OCI-LY7 (cell line): ENCODE data around the gene FLT3. TPM values are rescaled to one million over a fixed set of nuclear protein-coding genes. Genes with fewer than 3 reads are reported as not detected.

ENCODE experiments used
- BruUV-seq: library from RNA; stranded (reverse); fragments of 400-500 nt; replicated peaks from 2 replicates; lab custom pipeline; 2021; lab: Mats Ljungman, UMichigan
- CTCF ChIA-PET: fragments of 300-600 bp; sonication (Branson Sonifier 250); formaldehyde crosslinking; loops from one replicate; lab custom pipeline; 2022; ENCODE audit warnings: antibody characterized with exemption; ENCODE audit not compliant: unreplicated experiment; lab: Charles Lee
- POLR2A ChIA-PET: fragments of 300-600 bp; sonication (Branson Sonifier 250); formaldehyde crosslinking; loops from one replicate; lab custom pipeline; 2022; ENCODE audit warnings: antibody characterized with exemption; lab: Charles Lee
- DNase-seq: peaks from one replicate; pipeline ENCODE4 v3.0.0-alpha.2; 2015; ENCODE audit warnings: low spot score
- H2AFZ ChIP-seq: fragments of 200-600 bp; sonication (generic), shearing (Covaris generic); 2 replicates; pipeline ENCODE4 v1.6.1; 2014; ENCODE audit warnings: mild to moderate bottlenecking, antibody characterized with exemption, low read length, moderate library complexity
- H3K27ac ChIP-seq: fragments of 200-600 bp; sonication (generic); 2 replicates; pipeline ENCODE4 v1.5.1; 2014; ENCODE audit warnings: mixed run types, low read depth, mild to moderate bottlenecking, moderate library complexity, low read length, inconsistent platforms; ENCODE audit not compliant: poor library complexity, severe bottlenecking
- H3K36me3 ChIP-seq: fragments of 200-600 bp; sonication (generic); 2 replicates; pipeline ENCODE4 v1.6.1; 2014; ENCODE audit warnings: mild to moderate bottlenecking, antibody characterized with exemption, low read length, moderate library complexity, mixed read lengths; ENCODE audit not compliant: insufficient read depth
- H3K4me1 ChIP-seq: fragments of 200-600 bp; sonication (generic); 2 replicates; pipeline ENCODE4 v1.5.1; 2014; ENCODE audit warnings: mild to moderate bottlenecking, low read length; ENCODE audit not compliant: insufficient read depth, poor library complexity, severe bottlenecking
- H3K4me2 ChIP-seq: fragments of 200-600 bp; sonication (generic); 2 replicates; pipeline ENCODE4 v1.6.1; 2014; ENCODE audit warnings: mild to moderate bottlenecking, low read length
- H3K4me3 ChIP-seq: fragments of 200-600 bp; sonication (generic); 2 replicates; pipeline ENCODE4 v1.5.1; 2014; ENCODE audit warnings: mild to moderate bottlenecking, low read depth, low read length; ENCODE audit not compliant: poor library complexity, severe bottlenecking
- H3K79me2 ChIP-seq: fragments of 200-600 bp; sonication (generic); 2 replicates; pipeline ENCODE4 v1.6.1; 2016; ENCODE audit warnings: low read depth, mild to moderate bottlenecking, low read length, moderate library complexity, mixed read lengths; ENCODE audit not compliant: insufficient read depth
- H3K9me2 ChIP-seq: fragments of 200-600 bp; sonication (generic); 2 replicates; pipeline ENCODE4 v1.6.1; 2016; ENCODE audit warnings: mild to moderate bottlenecking, low read length, mixed read lengths; ENCODE audit not compliant: insufficient read depth
- H3K9me3 ChIP-seq: fragments of 200-600 bp; sonication (generic); 2 replicates; pipeline ENCODE4 v1.6.1; 2014; ENCODE audit warnings: mild to moderate bottlenecking, mixed run types, low read length, mixed read lengths
- H4K20me1 ChIP-seq: fragments of 200-600 bp; sonication (generic); 2 replicates; pipeline ENCODE4 v1.6.1; 2014; ENCODE audit warnings: mild to moderate bottlenecking, antibody characterized with exemption, low read length, moderate library complexity, mixed read lengths; ENCODE audit not compliant: insufficient read depth
- EZH2phosphoT487 ChIP-seq: fragments of 200-600 bp; sonication (generic); IDR thresholded peaks from 2 replicates; pipeline ENCODE4 v1.6.1; 2018; ENCODE audit warnings: low read depth, borderline replicate concordance, mild to moderate bottlenecking, mixed run types, antibody characterized with exemption, low read length, moderate library complexity, mixed read lengths
- intact Hi-C: fragments of 100-400 bp; cut with micrococcal nuclease; formaldehyde crosslinking; loops from one replicate; pipeline ENCODE4 v1.10.0; 2022; ENCODE audit not compliant: unreplicated experiment
- total RNA-seq, 2 experiments: library from RNA; depleted of rRNA in 1 of 2; stranded (reverse); fragments of >200 nt in 1 of 2; shearing (Covaris generic) in 1 of 2; gene quantifications; 2 replicates each; pipeline ENCODE4 v1.2.3, GENCODE V29; 2014 to 2022
- TF ChIP-seq, protein P1 (sequence below): fragments of 200-600 bp; sonication (generic); conservative IDR thresholded peaks from 2 replicates; pipeline ENCODE4 v1.5.1; 2014; ENCODE audit warnings: mild to moderate bottlenecking, antibody characterized with exemption, low read length, moderate library complexity, mixed read lengths

Gene FLT3
- total RNA-seq, 2 experiments from 2014 or later = not detected

DNA sequence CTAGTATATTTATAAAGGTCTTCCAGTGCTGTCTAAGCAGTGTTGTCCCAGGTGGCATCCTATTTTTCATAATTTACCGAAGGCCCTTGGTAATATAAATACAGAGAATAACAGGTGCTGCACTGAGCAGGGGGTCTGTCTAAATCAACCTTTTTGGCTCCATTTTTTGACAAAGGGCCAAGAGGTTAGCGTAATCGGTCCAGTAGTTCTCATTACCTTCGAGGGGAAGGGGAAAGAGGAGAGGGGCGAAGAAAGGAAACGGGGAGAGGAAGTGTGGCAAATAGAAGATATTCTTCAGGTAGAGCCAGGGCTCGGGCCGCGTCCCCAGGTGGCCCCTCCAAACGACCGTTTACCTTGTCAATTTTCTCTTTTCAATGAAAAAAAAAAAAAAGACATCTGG, 37.2 kb upstream of the FLT3 start:
- Histone ChIP-seq H3K4me1 (peaks cover 18% of the 10 kb centered on the region), H2AFZ (peak overlapping the region; percentile 64), H4K20me1 (peaks cover 25% of the 10 kb centered on the region), H3K4me2 (peak overlapping the region; percentile 82), H3K4me3 (peak overlapping the region; percentile 100), H3K27ac (peak overlapping the region; percentile 95), H3K9me3 (no peaks in the 10 kb centered on the region), H3K36me3 (no peaks in the 10 kb centered on the region), H3K9me2 (no peaks in the 10 kb centered on the region), H3K79me2 (peaks cover 46% of the 10 kb centered on the region)
- TF ChIP-seq, protein P1, sequence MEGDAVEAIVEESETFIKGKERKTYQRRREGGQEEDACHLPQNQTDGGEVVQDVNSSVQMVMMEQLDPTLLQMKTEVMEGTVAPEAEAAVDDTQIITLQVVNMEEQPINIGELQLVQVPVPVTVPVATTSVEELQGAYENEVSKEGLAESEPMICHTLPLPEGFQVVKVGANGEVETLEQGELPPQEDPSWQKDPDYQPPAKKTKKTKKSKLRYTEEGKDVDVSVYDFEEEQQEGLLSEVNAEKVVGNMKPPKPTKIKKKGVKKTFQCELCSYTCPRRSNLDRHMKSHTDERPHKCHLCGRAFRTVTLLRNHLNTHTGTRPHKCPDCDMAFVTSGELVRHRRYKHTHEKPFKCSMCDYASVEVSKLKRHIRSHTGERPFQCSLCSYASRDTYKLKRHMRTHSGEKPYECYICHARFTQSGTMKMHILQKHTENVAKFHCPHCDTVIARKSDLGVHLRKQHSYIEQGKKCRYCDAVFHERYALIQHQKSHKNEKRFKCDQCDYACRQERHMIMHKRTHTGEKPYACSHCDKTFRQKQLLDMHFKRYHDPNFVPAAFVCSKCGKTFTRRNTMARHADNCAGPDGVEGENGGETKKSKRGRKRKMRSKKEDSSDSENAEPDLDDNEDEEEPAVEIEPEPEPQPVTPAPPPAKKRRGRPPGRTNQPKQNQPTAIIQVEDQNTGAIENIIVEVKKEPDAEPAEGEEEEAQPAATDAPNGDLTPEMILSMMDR = no peak
- no peak for TF ChIP-seq EZH2phosphoT487
- no peak for DNase-seq
- TSS peak; percentile 93 for BruUV-seq
- ChIA-PET POLR2A (interaction anchor here (0.7 to 1.3 kb wide), 5 partner anchors 13 to 564 kb away, joined by 3 to 6 read pairs (median 4); no protein-coding TSS in a partner anchor), CTCF (no interaction called here)
- intact Hi-C loops = loop anchor here (5.0 kb wide), 1 partner anchor 185 kb away; no protein-coding TSS in a partner anchor

DNA sequence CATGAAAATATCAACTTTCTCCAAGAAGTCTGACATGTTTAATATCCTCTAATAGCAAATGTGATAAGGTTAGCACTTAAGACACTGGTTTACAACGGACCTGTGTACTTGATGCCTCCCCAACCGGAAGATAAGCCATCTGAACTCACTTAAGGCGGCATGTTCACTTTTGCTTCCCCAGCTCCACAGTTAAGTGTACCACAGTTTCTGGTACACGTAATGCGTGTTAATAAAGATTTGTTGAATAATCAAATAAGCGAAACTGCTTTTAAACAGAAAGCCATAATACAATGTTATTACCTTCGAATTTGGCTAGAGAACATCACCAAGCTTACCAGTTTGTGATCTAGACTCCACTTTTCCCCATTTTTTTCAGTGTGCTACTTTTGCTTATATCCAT, 36.5 kb upstream of the FLT3 start:
- intact Hi-C loops = loop anchor here (5.0 kb wide), 1 partner anchor 185 kb away; no protein-coding TSS in a partner anchor
- peak overlapping the region; percentile 64; the same call in 1 of the 2 replicates for H2AFZ ChIP-seq

More for the DNA sequence above, 36.5 kb upstream of the FLT3 start:
- Histone ChIP-seq H3K9me3 (no peaks in the 10 kb centered on the region), H3K4me3 (peak overlapping the region; percentile 100), H3K4me1 (peaks cover 18% of the 10 kb centered on the region), H3K79me2 (peaks cover 39% of the 10 kb centered on the region), H3K4me2 (peak overlapping the region; percentile 82), H3K36me3 (no peaks in the 10 kb centered on the region), H3K27ac (peak overlapping the region; percentile 95), H4K20me1 (peaks cover 20% of the 10 kb centered on the region), H3K9me2 (no peaks in the 10 kb centered on the region)
- BruUV-seq = no TSS peak
- ChIA-PET POLR2A (interaction anchor here (0.6 kb wide), 1 partner anchor 55 kb away, joined by 5 read pairs; no protein-coding TSS in a partner anchor), CTCF (no interaction called here)
- DNase-seq = peak; percentile 10
- TF ChIP-seq, protein P1 = no peak
- no peak for TF ChIP-seq EZH2phosphoT487
